Neural cell (in vitro differentiated cells): Measurements from ENCODE around the gene ADGRG3. TPM values are rescaled to one million over a fixed set of nuclear protein-coding genes. Genes with fewer than 3 reads are reported as not detected.

Experiments
- H2AFZ ChIP-seq: fragments of 200-600, 300-800 bp; sonication (generic), shearing (Covaris generic); 2 replicates; pipeline ENCODE4 v1.6.0; 2014; ENCODE audit warnings: low read depth, mild to moderate bottlenecking, antibody characterized with exemption, low read length, moderate library complexity
- H3F3A ChIP-seq: fragments of 200-600 bp; shearing (Covaris generic); 2 replicates; pipeline ENCODE4 v1.6.1; 2016; ENCODE audit warnings: mild to moderate bottlenecking, moderate library complexity, mixed read lengths, antibody characterized with exemption, low read length; ENCODE audit not compliant: insufficient read depth, poor library complexity, severe bottlenecking
- H3K27ac ChIP-seq: fragments of 200-600, 300-800 bp; sonication (generic), shearing (Covaris generic); 2 replicates; pipeline ENCODE4 v1.5.1; 2014; ENCODE audit warnings: mild to moderate bottlenecking, low read length, moderate library complexity
- H3K27me3 ChIP-seq: fragments of 300-800, 200-600 bp; sonication (generic), shearing (Covaris generic); 2 replicates; pipeline ENCODE4 v1.6.0; 2014; ENCODE audit warnings: mild to moderate bottlenecking, low read depth, low read length, moderate library complexity; ENCODE audit not compliant: insufficient read depth
- H3K36me3 ChIP-seq: fragments of 300-800, 200-600 bp; sonication (generic), shearing (Covaris generic); 2 replicates; pipeline ENCODE4 v1.5.1; 2014; ENCODE audit warnings: mild to moderate bottlenecking, antibody characterized with exemption, low read length, moderate library complexity; ENCODE audit not compliant: insufficient read depth
- H3K4me2 ChIP-seq: fragments of 300-800, 200-600 bp; sonication (generic), shearing (Covaris generic); 2 replicates; pipeline ENCODE4 v1.6.0; 2014; ENCODE audit warnings: mild to moderate bottlenecking, low read length
- H3K4me3 ChIP-seq: fragments of 300-800, 200-600 bp; sonication (generic), shearing (Covaris generic); 2 replicates; pipeline ENCODE4 v1.5.1; 2014; ENCODE audit warnings: mild to moderate bottlenecking, low read length, moderate library complexity
- H3K79me2 ChIP-seq: fragments of 200-600 bp; shearing (Covaris generic); replicated peaks from 2 replicates; pipeline ENCODE4 v1.6.0; 2014; ENCODE audit warnings: mild to moderate bottlenecking, low read length, moderate library complexity; ENCODE audit not compliant: insufficient read depth
- H3K9ac ChIP-seq: fragments of 300-800, 200-600 bp; sonication (generic), shearing (Covaris generic); 2 replicates; pipeline ENCODE4 v1.6.1; 2016; ENCODE audit warnings: mild to moderate bottlenecking, low read length, mixed read lengths
- H3K9me2 ChIP-seq: fragments of 200-600 bp; shearing (Covaris generic); 2 replicates; pipeline ENCODE4 v1.6.1; 2016; ENCODE audit warnings: mild to moderate bottlenecking, low read length, mixed read lengths; ENCODE audit not compliant: insufficient read depth
- H3K9me3 ChIP-seq: fragments of 200-600, 300-800 bp; sonication (generic), shearing (Covaris generic); 2 replicates; pipeline ENCODE4 v1.6.1; 2016; ENCODE audit warnings: mild to moderate bottlenecking, mixed run types, low read length, moderate library complexity, mixed read lengths
- H4K20me1 ChIP-seq: fragments of 200-600 bp; shearing (Covaris generic); 2 replicates; pipeline ENCODE4 v1.6.1; 2016; ENCODE audit warnings: mild to moderate bottlenecking, mixed run types; ENCODE audit not compliant: insufficient read depth
- CTCF ChIP-seq: fragments of 450-650 bp; IDR thresholded peaks from 2 replicates; pipeline ENCODE4 v1.5.1; 2014; ENCODE audit warnings: antibody characterized with exemption, mild to moderate bottlenecking, moderate library complexity; ENCODE audit not compliant: poor library complexity, severe bottlenecking
- EP300 ChIP-seq: fragments of 450-650 bp; conservative IDR thresholded peaks from 2 replicates; pipeline ENCODE4 v1.6.1; 2014; ENCODE audit warnings: antibody characterized with exemption, mild to moderate bottlenecking, moderate library complexity; ENCODE audit not compliant: poor library complexity, severe bottlenecking
- EZH2 ChIP-seq: fragments of 200-600, 300-800 bp; shearing (Covaris generic), sonication (generic); IDR thresholded peaks from 2 replicates; pipeline ENCODE4 v1.6.1; 2014; ENCODE audit warnings: antibody characterized with exemption, low read length, borderline replicate concordance, mild to moderate bottlenecking; ENCODE audit not compliant: insufficient read depth, poor library complexity, severe bottlenecking
- MXI1 ChIP-seq: fragments of 450-650 bp; conservative IDR thresholded peaks from 2 replicates; pipeline ENCODE4 v1.6.1; 2014; ENCODE audit warnings: antibody characterized with exemption, mild to moderate bottlenecking; ENCODE audit not compliant: poor library complexity, severe bottlenecking
- POLR2AphosphoS5 ChIP-seq: IDR thresholded peaks from 2 replicates; pipeline ENCODE4 v1.6.1; 2012
- RAD21 ChIP-seq: fragments of 450-650 bp; conservative IDR thresholded peaks from 2 replicates; pipeline ENCODE4 v1.6.1; 2014; ENCODE audit warnings: antibody characterized with exemption, mild to moderate bottlenecking, moderate library complexity
- REST ChIP-seq: IDR thresholded peaks from 2 replicates; pipeline ENCODE4 v1.6.1; 2012; ENCODE audit warnings: borderline replicate concordance
- SMC3 ChIP-seq: fragments of 450-650 bp; conservative IDR thresholded peaks from 2 replicates; pipeline ENCODE4 v1.6.1; 2014; ENCODE audit warnings: antibody characterized with exemption, mild to moderate bottlenecking, moderate library complexity; ENCODE audit not compliant: poor library complexity
- TAF1 ChIP-seq: IDR thresholded peaks from 2 replicates; pipeline ENCODE4 v1.6.1; 2012; ENCODE audit warnings: low read depth
- polyA plus RNA-seq: library from polyadenylated mRNA; depleted of rRNA; stranded (reverse); fragments of >200 nt; gene quantifications from 2 replicates; pipeline ENCODE4 v1.2.3, GENCODE V29; 2014

ADGRG3 gene
- polyA plus RNA-seq, 1 donor from 2014 or later = 0.62 TPM

- Histone ChIP-seq H3K79me2 (no peaks in the 10 kb centered on the region), H3K36me3 (no peaks in the 10 kb centered on the region), H3K4me3 (no peak overlapping the region), H3K4me2 (no peak overlapping the region), H3K27me3 (no peaks in the 10 kb centered on the region), H3K9ac (no peak overlapping the region), H2AFZ (no peak overlapping the region), H4K20me1 (no peaks in the 10 kb centered on the region), H3K9me3 (no peaks in the 10 kb centered on the region), H3F3A (no peaks in the 10 kb centered on the region), H3K9me2 (no peaks in the 10 kb centered on the region), H3K27ac (no peak overlapping the region)
- no peak for TF ChIP-seq EZH2
- no peak for TF ChIP-seq REST
- TF ChIP-seq MXI1 = no peak
- TF ChIP-seq SMC3 = no peak
- TF ChIP-seq EP300 = no peak
- no peak for TF ChIP-seq CTCF
- no peak for TF ChIP-seq RAD21
- no peak for TF ChIP-seq TAF1
- TF ChIP-seq POLR2AphosphoS5 = no peak
These were observed 30.8 kb downstream of the ADGRG3 start for GRCh38 chr16:57698812-57699405.

DNA sequence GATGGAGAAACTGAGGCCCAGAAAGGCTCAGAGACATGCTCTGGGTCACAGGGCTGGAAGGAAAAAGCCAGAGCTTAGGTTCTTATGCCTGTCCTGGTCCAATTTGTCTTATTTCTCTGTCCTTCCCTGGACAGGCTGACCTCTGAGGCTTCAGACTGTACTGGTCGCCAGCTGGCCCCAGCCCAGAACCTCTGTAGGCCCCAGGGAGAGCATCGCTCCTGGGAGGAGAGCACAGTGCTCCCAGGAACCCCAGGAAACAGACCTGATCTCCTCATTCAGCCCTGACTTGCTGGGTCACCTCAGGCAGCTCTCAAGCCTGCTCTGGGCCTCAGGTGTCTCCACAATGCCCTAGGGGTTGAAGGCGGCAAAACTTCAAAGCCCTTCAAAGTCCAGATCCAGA, 31.4 kb downstream of the ADGRG3 start:
- H3K4me2 ChIP-seq = no peak overlapping the region
- H4K20me1 ChIP-seq = no peaks in the 10 kb centered on the region
- no peaks in the 10 kb centered on the region for H3F3A ChIP-seq
- H3K4me3 ChIP-seq = no peak overlapping the region
- no peaks in the 10 kb centered on the region for H3K9me2 ChIP-seq
- H3K9me3 ChIP-seq = no peaks in the 10 kb centered on the region
- H3K9ac ChIP-seq = no peak overlapping the region
- no peaks in the 10 kb centered on the region for H3K36me3 ChIP-seq
- H2AFZ ChIP-seq = no peak overlapping the region
- H3K79me2 ChIP-seq = no peaks in the 10 kb centered on the region
- TF ChIP-seq TAF1 = no peak
- TF ChIP-seq MXI1 = no peak
- no peak for TF ChIP-seq EP300
- no peak for TF ChIP-seq EZH2
- TF ChIP-seq REST = no peak
- no peak for TF ChIP-seq POLR2AphosphoS5
- no peak for TF ChIP-seq SMC3
- no peak for TF ChIP-seq CTCF
- TF ChIP-seq RAD21 = no peak
- no peaks in the 10 kb centered on the region for H3K27me3 ChIP-seq
- H3K27ac ChIP-seq = no peak overlapping the region
